ENCODE measurements around the gene PCF11.
A peak's percentile ranks its signal among the peaks of the same experiment; 100 is the strongest.

Gene PCF11

DNA sequence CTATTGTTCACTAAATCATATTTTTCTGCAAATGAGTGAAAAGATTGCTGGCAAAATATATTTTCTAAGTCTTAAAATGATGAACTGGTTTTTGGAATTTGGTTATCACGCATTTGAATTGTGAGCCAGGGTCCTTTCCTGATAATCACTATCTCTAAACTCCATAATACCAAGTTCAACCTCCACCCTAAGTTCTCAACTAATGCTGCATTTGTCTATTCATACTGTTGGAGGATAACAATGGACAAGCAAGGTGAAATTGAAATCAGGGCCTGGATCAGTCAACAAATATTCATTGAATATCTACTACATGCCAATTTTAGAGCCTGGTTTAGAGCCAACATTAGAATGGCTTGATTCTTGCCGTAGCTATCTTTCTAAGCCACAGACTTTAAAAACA lies 4.7 kb upstream of the PCF11 start:
- DNase-seq (ENCODE audit: low read depth), result no peak

DNA sequence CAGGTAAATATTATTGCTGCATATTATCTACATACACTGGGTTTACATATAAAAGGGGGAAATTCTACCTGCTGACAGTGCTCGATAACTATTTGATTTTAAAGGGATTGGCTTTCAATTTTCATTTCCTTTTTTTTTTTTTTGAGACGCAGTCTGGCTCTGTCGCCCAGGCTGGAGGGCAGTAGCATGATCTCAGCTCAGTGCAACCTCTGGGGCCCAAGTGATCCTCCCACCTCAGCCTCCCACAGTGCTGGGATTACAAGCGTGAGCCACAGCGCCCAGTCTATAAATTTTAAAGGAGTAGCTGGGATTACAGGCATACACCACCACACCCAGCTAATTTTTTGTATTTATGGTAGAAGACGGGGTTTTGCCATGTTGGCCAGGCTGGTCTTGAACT lies 3.2 kb upstream of the PCF11 start:
- DNase-seq (ENCODE audit: low read depth), result no peak

DNA sequence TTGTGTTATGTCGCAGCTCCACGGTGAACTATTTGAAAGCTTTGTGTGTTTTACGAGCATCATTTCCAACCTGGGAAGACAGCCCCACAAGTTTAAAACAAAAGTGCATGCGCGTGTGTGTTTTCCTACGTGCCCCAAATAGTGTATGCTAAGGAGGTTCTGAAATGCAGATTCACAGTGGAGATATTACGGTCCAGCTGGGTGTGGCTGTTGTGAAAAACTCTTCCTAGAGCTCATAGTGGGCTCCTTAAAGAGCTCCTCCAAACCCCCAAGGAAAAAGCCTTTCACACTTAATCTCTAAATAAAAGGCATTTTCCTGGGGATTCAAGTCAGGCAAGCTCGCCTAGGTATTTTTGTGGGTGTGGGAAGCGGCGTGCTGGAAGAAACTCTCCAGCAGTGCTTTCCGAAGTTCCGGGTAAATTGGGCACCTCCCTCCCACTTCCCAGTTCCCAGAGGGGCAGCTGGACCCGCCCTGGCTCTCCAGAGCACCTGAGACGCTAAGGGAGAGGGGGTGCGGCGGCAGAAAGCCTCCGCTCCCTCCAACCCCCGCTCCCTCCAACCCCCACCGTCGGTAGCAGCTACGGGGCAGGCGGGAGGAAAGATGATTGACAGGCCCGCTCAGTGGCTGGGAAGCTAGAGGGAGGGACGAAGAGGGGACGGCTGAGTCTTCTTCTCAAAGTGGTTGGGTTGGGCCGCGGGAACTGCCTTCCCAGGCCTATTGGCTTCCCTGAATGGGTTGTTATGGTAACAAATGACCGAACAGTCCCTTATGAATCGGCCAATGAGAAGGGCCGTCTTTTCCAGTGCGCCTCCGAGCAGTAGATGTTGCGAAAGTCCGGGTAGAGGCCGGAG lies 561 bp upstream of the PCF11 start:
- peak; percentile 97 for DNase-seq (ENCODE audit: low read depth)

DNA sequence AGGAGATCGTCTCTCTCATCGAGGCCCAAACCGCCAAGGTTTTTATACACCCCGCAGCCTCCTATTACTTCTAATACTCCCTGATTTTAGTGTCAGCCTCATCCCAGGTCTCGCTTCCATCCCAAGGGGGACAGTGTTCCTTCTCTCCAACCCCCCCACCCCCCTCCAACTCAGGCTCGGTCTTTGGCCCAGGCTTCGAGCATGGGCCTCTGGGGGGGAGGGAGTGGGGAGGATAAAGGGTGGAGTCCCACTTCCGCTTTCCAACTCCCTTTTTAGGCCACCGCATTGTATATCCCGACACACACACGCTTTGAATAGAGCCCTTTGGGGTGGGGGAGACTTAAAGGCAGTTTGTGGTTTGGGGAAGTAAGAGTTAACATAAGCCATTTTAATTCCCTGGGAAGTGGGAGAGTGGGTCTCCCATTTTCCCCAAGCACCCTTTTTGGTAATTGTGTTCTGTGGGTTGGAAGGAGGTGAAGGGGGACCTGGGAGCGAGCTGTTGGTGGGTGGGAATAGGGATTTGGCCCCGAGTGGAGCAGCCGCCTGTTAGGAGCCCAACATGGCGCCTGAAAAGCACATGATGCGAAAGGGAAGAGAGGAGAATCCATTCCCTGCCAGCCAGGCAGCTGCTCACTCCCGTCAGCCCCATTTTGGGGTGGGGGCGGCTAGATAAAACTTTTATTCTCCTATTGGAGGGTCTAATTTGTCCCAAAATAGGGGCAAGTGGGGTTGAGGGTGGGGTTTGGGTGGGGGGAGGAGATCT lies 844 bp downstream of the PCF11 start:
- peak; percentile 23 for DNase-seq (ENCODE audit: low read depth)

DNA sequence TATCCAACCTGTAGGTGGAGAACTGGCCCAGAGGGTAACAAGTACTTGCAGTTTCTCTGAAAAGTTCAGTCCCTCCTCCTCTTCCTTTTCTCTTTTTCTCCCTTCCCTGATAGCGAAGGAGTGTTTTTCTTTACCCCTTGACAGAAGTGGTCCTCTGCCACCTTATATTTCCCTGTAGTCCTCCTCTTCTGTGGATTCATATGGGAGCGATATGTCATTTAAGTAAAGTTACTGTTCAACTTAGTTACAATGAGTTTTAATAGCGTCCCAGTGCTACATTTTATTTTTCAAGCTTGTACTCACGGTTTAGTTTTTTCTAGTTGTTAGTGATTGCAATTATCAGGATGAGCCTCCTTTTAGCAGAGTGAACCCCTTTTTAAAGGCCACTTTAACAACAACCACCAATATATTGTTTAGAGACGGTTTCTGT lies 1.4 kb downstream of the PCF11 start:
- no peak for DNase-seq (ENCODE audit: low read depth)

DNA sequence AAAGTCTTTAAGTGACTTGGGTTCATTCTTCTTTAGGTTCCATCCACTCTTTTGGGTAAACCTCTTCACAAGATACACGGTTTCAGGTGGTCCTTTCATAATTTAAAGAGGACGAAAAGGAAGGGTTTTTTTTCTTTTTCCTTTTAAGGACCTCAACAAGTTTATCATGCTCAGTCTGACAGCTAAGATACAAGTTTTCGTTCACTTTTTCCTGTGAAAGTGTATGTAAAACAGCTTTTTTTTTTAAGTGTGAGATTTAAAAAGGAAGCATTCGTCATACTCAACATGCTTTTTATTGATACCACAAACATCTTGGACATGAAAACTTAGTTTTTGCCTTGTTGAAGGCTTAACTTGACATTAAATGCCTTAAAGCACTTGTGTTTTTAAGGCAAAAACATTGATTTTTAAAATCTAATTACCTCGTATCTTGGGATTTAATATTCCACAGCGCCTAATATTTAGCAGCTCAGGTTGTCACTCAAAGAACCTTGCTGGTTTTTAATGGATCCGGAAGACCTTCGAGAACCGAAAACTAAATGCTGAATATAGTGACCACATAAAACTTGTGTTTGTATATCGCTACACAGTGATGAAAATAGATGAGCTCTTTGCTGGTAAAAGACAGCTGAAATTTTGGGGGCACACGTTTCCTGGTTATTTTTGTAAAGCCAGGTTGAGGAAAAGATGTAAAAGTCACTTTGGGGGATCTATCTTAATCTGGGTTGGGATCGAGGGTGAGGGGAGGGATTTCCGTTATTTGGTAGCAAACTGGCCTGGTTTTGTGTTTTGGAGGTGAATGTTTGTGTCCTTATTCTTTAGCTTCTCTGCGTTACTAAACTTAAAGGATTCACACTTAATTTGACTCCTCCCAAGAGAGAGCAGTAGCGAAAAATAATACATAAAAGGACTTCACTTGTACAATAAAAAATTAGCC lies 2.3 kb downstream of the PCF11 start:
- DNase-seq (ENCODE audit: low read depth), result no peak

DNA sequence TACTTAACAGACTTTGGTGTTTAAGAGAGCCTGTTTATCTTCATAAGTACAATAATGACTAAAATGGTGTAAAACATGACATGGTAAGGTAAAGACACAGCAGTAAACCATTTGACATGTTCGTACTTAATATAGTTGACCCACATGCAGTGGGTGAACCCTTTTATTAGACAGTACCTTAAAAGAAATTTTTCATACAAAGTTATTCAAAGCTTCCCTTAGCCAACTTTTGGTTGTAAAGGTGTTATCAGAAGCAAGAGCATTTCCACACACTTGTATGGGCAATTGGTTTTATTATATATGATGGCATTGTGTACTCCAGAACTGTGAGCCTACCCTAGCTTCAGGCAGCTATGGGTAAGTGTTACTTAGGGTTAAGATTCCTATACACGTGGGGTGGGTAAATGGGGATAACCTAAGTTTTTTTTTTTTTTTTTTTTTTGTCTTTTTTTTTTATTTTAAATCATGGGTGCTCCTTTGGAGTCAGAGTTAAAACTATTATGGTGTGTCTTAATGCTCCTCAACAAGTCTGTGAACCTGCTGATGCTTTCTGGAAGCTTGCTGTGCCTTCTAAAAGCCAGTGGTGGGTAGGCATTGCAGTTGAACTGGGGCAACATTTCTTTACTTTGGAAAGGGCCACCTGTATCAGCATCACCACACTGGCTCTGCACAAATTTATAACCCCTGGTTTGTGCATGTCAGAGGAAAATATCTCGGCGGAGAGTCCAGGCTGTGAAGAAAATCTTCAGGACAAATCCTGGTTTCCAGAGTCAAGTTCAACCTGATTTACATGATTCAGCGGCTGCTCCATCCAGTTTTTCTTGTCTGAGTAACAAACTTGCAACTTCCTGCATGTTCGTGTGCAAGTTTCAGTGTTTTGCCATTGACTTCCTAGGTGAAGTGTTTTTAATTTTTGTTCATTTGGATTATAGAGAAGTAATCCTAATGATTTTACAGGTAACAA lies 3.3 kb downstream of the PCF11 start:
- no peak for DNase-seq (ENCODE audit: low read depth)

DNA sequence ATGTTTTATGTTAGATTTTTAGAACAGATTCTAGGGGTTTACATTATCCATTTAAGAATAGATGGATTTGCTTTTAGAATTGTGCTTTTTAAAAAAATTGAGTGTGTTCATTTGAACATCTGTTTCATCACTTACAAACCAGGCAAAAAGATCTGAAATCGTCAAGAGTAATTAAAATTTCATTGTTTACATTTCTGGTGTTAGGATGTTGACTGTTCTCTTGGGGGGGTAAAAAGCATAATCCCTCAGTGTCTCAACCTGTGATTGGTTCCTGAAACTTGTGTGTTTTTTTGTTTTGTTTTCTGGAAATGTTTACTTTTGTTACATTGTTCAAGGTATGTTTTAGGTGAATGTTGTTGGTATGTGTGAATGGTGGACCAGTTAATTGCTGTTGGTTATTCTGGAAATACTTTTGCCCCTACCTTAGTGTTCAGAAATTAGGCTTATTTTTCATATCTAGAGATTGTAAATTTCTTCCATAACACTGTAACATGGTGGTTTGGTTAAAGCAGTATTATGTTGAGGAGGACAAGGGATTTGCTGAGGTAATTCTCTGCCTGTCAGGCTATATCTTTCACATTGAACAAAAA lies 4.8 kb downstream of the PCF11 start:
- DNase-seq (ENCODE audit: low read depth), result no peak

DNA sequence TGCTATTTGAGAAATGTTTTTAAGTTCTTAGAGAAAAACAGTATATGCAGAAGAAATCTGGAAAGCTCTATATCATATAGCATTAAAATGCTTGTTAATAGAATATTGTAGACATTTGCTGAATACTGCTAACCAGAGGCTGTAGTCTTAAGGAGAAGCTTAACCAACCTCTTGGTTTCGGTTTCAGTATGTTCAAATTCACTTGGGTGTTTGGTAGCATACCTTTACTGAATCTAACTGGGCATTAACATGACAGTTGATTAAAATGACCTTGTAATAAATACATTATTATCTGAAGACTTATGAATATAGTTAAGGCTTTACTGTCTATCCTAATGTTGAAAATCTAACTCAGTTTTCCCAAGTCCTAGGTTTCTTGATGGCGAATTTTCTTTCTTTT lies 5.4 kb downstream of the PCF11 start:
- no peak for DNase-seq (ENCODE audit: low read depth)

DNA sequence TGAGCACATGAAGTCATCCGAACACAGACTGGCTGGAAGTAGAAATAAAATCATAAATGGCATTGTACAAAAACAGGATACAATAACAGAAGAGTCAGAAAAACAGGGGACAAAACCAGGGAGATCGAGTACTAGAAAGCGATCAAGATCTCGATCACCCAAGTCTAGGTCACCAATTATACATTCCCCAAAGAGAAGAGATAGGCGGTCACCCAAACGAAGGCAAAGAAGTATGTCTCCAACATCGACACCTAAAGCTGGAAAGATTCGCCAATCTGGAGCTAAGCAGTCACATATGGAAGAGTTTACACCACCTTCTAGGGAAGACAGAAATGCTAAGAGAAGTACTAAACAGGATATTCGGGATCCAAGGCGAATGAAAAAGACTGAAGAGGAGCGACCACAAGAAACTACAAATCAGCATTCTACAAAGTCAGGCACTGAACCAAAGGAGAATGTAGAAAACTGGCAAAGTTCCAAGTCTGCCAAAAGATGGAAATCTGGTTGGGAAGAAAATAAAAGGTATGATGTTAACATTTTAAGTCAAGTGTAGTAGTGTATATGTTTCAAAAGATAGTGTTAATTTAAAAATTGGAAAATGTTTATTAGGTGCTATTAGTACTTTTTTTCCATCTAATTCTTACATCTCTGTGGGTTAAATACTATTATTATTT lies 9.4 kb downstream of the PCF11 start:
- DNase-seq (ENCODE audit: low read depth), result no peak

DNA sequence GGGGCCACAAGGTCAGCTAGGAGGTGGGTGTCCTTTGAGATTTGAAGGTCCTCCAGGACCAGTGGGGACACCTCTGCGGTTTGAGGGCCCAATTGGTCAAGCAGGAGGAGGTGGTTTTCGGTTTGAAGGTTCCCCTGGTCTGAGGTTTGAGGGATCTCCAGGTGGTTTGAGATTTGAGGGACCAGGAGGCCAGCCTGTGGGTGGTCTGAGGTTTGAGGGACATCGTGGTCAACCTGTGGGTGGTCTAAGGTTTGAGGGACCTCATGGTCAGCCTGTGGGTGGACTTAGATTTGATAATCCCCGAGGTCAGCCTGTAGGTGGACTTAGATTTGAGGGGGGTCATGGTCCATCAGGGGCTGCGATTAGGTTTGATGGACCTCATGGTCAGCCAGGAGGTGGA lies 11.8 kb downstream of the PCF11 start:
- DNase-seq (ENCODE audit: low read depth), result no peak

DNA sequence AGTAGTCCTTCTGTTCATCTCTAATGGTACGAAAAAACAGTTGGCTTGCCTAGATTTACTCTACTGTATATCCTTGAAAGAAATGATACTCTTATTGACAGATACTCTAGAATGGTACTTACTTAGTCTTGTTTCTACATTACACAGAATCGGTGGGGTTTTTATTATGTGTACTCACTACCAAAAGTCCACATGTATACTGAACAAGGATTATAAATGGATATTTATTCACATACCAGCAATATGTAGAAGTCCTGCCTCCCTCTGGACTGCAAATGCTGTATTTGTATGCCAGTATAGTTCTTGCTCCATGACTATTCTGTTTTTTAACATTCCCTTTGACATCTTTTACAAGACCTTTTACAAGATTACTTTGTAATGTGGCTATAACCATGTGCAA lies 13.9 kb downstream of the PCF11 start:
- no peak for DNase-seq (ENCODE audit: low read depth)

DNA sequence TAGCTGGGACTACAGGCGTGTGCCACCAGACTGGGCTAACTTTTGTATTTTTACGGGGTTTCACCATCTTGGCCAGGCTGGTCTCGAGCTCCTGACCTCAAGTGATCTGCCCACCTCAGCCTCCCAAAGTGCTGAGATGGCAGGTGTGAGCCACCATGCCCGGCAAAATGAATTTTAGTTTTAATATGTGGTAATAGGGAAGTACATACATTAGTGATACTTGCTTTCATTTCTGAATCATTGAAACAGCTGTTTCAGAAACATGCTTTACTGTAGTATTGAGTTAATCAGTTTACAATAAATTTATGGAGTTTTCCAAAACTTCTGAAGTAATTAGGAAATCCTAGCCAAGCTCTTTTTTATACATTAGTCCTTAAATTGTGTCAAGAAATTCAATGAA lies 15.6 kb downstream of the PCF11 start:
- DNase-seq (ENCODE audit: low read depth), result no peak

DNA sequence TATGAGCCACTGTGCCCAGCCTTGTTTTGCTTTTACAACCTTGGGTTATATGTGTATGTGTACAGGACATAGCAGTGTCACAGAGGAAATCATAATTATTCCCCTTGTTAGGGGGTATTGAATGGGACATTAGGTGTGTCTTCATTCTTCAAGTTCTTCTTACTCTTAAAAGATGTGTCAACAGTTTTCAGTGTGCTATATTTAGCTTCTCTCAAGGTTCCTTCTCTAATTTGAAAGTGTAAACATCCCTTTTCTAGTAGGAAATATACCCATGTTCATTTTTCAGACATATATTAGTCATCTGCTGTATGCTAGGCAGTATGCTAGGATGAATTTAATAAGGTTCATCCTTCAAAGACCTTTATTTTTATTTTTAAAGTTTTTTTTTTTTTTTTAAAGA lies 17.1 kb downstream of the PCF11 start:
- DNase-seq (ENCODE audit: low read depth), result no peak

DNA sequence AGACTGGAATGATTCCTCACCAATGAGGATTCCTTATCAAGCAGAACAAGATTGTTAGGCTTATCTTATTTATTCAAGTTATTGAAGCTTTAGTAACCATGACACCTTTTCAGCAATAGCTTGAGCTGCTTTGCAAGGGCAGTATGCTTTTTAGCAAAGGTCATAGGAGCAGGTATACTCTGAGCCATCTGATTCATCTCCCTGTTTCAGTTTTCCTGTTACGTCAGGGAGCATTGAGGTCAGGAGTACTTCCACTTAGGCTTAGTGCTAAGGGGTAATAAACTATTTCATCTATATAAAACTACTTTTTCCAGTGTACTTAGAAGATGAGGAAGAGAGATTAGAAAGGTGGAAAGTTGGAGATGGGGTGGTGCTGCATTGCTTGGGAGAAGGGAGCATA lies 18.9 kb downstream of the PCF11 start:
- DNase-seq (ENCODE audit: low read depth), result no peak

DNA sequence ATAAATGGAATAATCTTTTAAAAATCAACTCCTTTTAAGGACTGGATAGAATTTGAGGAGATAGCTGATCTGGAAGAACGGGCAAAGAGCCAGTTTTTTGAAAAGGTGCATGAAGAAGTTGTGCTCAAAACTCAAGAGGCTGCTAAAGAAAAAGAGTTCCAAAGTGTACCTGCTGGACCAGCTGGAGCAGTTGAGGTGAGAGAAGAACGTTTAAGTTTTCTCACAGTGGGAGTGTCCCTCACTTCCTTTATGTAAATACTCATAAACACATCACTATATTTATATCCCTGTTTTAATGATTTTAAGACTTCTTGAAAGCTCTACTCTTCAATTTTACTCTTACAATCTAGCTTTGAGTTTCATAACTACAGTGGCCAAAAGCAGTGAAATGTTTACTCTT lies 24.9 kb downstream of the PCF11 start:
- DNase-seq (ENCODE audit: low read depth), result no peak

DNA sequence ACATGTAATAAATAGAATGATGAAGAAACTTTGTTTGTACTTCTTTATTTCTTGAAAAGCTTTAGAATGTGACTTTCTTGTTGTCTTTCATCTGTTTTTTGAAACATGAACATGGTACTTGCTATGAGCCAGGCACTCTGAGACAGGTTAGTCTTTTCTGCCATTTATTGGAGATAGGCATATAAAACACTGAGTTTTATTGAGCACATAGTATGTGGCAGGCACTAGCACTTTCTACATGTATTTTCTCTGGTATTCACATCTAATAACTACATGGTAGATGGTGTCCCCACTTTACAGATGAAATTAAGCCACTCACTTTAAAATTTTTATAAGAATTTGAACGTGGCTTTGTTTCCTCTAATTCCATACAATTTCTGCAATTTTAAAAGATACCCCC lies 28.8 kb downstream of the PCF11 start:
- DNase-seq (ENCODE audit: low read depth), result no peak

DNA sequence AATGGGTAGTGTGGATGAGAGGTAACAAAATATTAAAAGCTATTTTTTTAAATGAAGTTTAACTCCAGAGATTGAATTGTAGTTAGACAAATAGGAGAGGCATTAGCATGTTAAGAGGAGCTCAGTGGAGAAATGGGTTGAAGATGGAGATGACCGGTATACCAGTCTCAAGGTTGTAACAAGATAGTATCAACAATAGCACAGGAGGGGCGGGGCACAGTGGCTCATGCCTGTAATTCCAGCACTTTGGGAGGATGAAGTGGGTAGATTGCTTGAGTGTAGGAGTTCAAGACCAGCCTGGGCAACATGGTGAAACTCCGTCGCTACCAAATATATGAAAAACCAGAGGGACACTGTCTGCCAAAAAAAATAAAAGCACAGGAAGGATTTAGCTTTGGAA lies 30.5 kb downstream of the PCF11 start:
- no peak for DNase-seq (ENCODE audit: low read depth)

DNA sequence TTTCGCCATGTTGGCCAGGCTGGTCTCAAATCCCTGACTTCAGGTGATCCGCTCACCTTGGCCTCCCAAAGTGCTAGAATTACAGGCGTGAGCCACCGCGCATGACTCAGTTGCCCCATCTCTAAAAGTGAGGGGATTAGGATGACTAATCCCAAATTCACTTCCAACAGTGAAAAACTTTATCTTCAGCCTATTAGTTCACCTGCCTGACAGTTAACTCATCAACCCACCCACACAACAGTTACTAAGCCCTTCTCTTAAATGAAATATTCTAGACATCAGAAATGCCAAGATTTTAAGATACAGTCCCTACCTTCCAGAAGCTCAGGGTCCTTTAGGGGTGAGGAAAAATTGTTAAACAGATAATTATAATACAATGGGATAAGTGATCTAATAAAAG lies 34.6 kb downstream of the PCF11 start:
- DNase-seq (ENCODE audit: low read depth), result no peak

DNA sequence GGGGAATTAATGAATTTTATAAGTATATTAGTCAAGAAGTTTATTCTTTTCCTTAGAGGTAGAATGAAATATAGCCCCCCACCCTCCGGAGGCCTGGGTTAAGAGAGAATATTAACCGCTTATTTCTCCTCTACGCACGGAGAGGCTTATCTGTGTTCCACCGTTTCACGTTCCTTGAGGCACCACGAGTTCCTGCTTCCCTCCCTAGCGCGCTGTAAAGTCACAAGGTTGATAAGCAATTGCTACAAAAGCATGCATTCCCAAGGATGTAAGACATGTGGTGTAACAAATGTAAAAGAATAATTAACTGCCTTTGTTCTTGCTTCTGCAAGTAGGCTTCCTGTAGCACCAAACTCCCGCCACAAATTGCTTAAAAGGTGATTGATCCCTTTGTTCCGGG lies 35.1 kb downstream of the PCF11 start:
- no peak for DNase-seq (ENCODE audit: low read depth)
